ENCODE data around the gene SUPT3H. TPM values are rescaled to one million over a fixed set of nuclear protein-coding genes. Genes with fewer than 3 reads are reported as not detected.

The SUPT3H gene
- total and polyA plus RNA-seq, 2 of the 8 experiments (the other 6 are each of a cell fraction or from before 2014, with no cell fraction given): 18.8 to 23.0 TPM

DNA sequence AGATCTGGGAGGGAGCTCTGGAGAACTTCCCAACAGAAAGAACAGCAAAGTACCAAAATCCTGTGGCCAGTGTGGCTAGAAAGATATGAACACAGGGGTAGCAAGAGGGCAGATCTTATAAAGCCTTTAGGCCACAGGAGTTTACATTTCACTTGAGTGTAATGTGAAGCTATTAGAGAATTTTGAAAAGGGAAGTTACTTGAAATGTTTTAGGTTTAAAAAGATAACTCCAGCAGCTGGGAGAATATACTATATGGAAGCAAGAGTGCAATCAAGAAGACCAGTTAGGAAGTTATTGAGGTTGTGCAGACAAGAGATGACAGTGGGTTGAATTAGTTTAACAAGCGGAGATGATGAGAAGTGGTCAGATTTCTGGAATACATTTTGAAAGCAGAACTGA lies 7.9 kb downstream of the SUPT3H start:
- Histone ChIP-seq H2BK15ac (ENCODE audit: low read length) (no peak overlapping the region), H4K20me1 (replicated peaks in 1 of 2; ENCODE audit: control insufficient read depth in 1 of 2, insufficient read depth in 2 of 2, low read length in 2 of 2) (no peaks in the 10 kb centered on the region), H3K36me3 (ENCODE audit: control insufficient read depth in 2 of 4, insufficient read depth in 4 of 4, low read length in 3 of 4) (no peaks in the 10 kb centered on the region), H3K18ac (ENCODE audit: extremely low read depth, low read length) (no peak overlapping the region), H2BK120ac (replicated peaks; ENCODE audit: low read depth, low read length) (no peak overlapping the region), H3K23me2 (ENCODE audit: low read depth, low read length) (no peaks in the 10 kb centered on the region), H3K27me3 (replicated peaks in 1 of 4; ENCODE audit: control insufficient read depth in 3 of 4, extremely low read depth in 1 of 4, insufficient read depth in 3 of 4, low read length in 3 of 4) (no peaks in the 10 kb centered on the region), H2BK5ac (ENCODE audit: low read depth, low read length) (no peak overlapping the region), H4K8ac (ENCODE audit: extremely low read depth, insufficient read depth, low read length) (no peak overlapping the region), H3K4me1 (replicated peaks in 1 of 4; ENCODE audit: control insufficient read depth in 3 of 4, insufficient read depth in 4 of 4, low read length in 3 of 4) (no peaks in the 10 kb centered on the region), H3K4me3 (ENCODE audit: extremely low read depth in 1 of 4, insufficient read depth in 2 of 4, low read depth in 3 of 4, low read length in 4 of 4) (no peak overlapping the region), H2AFZ (ENCODE audit: low read length) (no peak overlapping the region), H3K4me2 (ENCODE audit: insufficient read depth in 1 of 2, low read depth in 2 of 2, low read length in 2 of 2) (no peak overlapping the region), H3K9ac (replicated peaks in 1 of 4; ENCODE audit: extremely low read depth in 1 of 4, low read depth in 3 of 4, low read length in 3 of 4) (no peak overlapping the region), H3K27ac (ENCODE audit: low read depth, low read length) (no peak overlapping the region), H3K9me3 (ENCODE audit: insufficient read depth in 2 of 2, low read depth in 1 of 2, low read length in 1 of 2) (no peaks in the 10 kb centered on the region), H3K4ac (replicated peaks; ENCODE audit: insufficient read length, low read depth, low read length) (no peak overlapping the region), H3K79me1 (ENCODE audit: low read depth, low read length) (no peaks in the 10 kb centered on the region; the same call in 1 of the 2 replicates), H4K91ac (replicated peaks; ENCODE audit: insufficient read length, low read length) (no peak overlapping the region), H3K79me2 (ENCODE audit: control insufficient read depth in 1 of 2, insufficient read depth in 2 of 2, low read length in 2 of 2) (peaks cover 0 to 33% of the 10 kb centered on the region in 2 experiments; a peak in 2 of 4 replicates), H3K56ac (replicated peaks; ENCODE audit: insufficient read length, low read depth, low read length) (no peak overlapping the region), H3K23ac (ENCODE audit: insufficient read length) (no peak overlapping the region), H3K14ac (ENCODE audit: insufficient read length) (no peak overlapping the region), H2BK12ac (ENCODE audit: low read depth, low read length) (no peak overlapping the region), H4K5ac (ENCODE audit: insufficient read length, low read depth, low read length) (no peak overlapping the region), H2AK5ac (ENCODE audit: low read depth, low read length) (no peak overlapping the region), H2BK20ac (ENCODE audit: low read length) (no peak overlapping the region)
- ChIA-PET POLR2A (ENCODE audit: partially characterized antibody) (no interaction called here), CTCF (ENCODE audit: partially characterized antibody) (interaction anchor here (1.2 kb wide), 1 partner anchor 79 kb away, joined by 3 read pairs; no protein-coding TSS in a partner anchor)
- no peak for DNase-seq (ENCODE audit: low read depth in 1 of 2, low spot score in 2 of 2)
- no peak for FAIRE-seq
- WGBS, 2 experiments (ENCODE audit: extremely low coverage in 1 of 2, insufficient coverage in 1 of 2, insufficient read length in 1 of 2, insufficient replicate concordance in 2 of 2, low coverage in 1 of 2, low lambda C conversion rate in 2 of 2, missing lambda C conversion rate in 1 of 2): 91% methylated on average over 1 of the region's 1 CpG; no CpG with 5 or more reads in 1 of the 2 experiments
- TF ChIP-seq TBP (IDR thresholded peaks at IDR 0.05; ENCODE audit: low read depth, low read length) (no peak), SP2 (IDR thresholded peaks at IDR 0.05; ENCODE audit: low read length) (no peak), FOSL1 (IDR thresholded peaks at IDR 0.05; ENCODE audit: insufficient read depth, low read depth, low read length) (no peak), SIRT6 (IDR thresholded peaks at IDR 0.05; ENCODE audit: low read length) (no peak), TAF7 (optimal IDR thresholded peaks at IDR 0.05; ENCODE audit: borderline replicate concordance, low read depth, low read length) (no peak), CBX8 (IDR thresholded peaks at IDR 0.05; ENCODE audit: borderline replicate concordance, low read depth, low read length) (no peak), GABPA (IDR thresholded peaks at IDR 0.05; ENCODE audit: borderline replicate concordance, insufficient read depth, low read length) (no peak), SP1 (IDR thresholded peaks at IDR 0.05; ENCODE audit: low read depth, low read length) (no peak), CREB1 (IDR thresholded peaks at IDR 0.05) (no peak), BRCA1 (IDR thresholded peaks at IDR 0.05; ENCODE audit: low read depth, low read length) (no peak), YY1 (IDR thresholded peaks at IDR 0.05; ENCODE audit: low read depth, low read length) (no peak), BACH1 (IDR thresholded peaks at IDR 0.05; ENCODE audit: low read length) (no peak), CBX5 (IDR thresholded peaks at IDR 0.05; ENCODE audit: low read depth, low read length) (no peak), SIN3A (conservative IDR thresholded peaks at IDR 0.05 in 1 of 2, IDR thresholded peaks at IDR 0.05 in 1 of 2; ENCODE audit: low read depth in 1 of 2, low read length in 2 of 2) (no peak)
- TF ChIP-seq, protein P1, sequence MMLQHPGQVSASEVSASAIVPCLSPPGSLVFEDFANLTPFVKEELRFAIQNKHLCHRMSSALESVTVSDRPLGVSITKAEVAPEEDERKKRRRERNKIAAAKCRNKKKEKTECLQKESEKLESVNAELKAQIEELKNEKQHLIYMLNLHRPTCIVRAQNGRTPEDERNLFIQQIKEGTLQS (IDR thresholded peaks at IDR 0.05; ENCODE audit: insufficient read depth, low read depth, low read length): no peak
